GM18868 (cell line): ENCODE results near the gene RAP1GDS1.
A peak's percentile ranks its signal among the peaks of the same experiment; 100 is the strongest.
"Not testable (repeated sequence)": the region's sequence is repeated elsewhere in the genome, so short reads cannot be mapped to it uniquely, and the experiment has no call there.

Source experiments
- ATAC-seq: cut with Tn5 transposase; IDR thresholded peaks from one replicate; pipeline ENCODE4 v1.9.1; 2021; ENCODE audit warnings: mild to moderate bottlenecking, moderate library complexity; ENCODE audit not compliant: unreplicated experiment

The RAP1GDS1 gene

DNA sequence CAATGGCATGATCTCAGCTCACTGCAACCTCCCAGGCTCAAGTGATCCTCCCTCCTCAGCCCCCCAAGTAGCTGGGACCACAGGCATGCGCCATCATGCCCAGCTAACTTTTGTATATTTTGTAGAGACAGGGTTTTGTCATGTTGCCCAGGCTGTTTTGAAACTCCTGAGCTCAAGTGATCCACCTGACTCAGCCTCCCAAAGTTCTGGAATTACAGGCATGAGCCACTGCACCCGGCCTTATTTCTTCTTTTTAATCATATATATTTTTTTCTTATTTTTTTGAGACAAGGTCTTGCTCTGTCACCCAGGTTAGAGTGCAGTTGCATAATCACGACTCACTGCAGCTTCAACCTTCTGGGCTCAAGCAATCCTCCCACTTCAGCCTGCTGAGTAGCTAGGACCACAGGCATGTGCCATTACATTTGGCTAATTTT is 213.2 kb downstream of the RAP1GDS1 start:
- no peak for ATAC-seq

DNA sequence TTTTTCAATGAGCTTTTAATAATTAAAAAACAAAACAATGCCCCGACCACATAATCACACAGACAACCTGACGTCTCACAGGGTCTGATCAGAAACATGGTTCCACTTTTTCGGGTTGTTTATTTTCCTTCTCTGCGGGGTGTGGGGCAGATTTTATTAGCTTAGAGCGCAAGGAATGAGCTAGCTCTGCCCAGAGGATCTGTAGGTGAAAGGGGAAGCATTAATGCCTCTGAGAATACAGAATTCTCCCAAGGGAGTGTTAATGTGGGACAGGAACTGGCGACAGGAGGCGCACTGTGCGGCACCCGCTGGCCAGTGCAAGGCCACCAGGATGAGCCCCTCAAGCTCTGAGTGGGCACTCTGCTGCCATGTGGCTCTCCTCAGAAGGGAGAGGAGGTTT is 215.7 kb downstream of the RAP1GDS1 start:
- no peak for ATAC-seq

DNA sequence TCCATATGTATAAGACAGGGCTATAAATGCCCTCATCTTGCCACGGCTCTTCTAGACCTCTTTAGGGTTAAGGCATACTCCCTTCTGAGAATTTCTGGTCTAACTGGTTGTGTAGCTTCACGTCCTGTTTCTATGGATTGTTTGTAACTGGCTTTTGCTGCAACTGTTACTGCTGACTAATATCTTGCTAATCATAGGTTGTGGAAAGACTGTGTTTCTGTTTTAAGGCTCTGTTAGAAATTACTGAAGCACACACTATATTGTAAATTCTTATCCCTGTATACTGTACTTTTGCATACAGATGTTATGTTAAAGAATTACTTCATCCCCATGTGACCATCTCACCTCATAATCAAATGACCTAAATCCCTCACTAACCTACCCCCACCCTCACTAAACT is 218.4 kb downstream of the RAP1GDS1 start:
- not testable (repeated sequence) for ATAC-seq

DNA sequence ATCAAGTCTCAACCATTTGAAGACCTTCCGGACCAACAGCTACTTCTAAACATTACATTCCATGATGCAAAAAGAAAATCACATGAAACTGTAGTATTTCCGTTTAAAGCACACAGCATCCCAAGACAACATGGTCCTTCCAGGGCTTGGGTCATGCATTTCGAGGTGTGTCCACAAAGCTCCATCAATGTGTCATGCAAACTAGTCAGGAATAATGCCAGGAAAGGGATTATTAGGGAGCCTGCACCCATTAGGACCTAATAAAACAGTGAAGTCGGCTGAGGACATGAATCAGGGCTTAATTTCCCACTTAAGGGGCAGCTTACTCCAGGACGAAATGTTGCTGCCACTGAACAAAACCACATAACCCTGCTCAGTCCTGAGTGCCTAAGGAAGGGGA is 219.4 kb downstream of the RAP1GDS1 start:
- ATAC-seq: no peak

DNA sequence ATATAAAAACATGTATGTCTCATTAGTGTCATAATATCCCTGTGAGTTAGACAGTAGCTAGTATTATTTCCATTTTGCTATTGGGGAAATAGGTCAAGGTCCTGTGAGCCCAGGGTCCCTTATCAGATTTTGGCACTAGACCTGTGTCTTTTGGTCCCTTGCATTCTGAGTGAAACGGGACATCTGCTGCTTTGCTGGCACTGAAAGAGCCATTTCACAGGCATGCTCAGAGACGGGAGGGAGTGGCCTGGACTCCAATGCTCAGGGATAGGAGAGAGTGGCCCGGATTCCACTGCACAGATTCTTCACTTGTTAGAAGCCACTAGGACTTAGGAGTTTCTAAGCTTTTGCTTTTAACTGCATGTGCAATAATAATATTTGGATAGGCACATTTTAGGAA is 220.0 kb downstream of the RAP1GDS1 start:
- ATAC-seq: no peak

DNA sequence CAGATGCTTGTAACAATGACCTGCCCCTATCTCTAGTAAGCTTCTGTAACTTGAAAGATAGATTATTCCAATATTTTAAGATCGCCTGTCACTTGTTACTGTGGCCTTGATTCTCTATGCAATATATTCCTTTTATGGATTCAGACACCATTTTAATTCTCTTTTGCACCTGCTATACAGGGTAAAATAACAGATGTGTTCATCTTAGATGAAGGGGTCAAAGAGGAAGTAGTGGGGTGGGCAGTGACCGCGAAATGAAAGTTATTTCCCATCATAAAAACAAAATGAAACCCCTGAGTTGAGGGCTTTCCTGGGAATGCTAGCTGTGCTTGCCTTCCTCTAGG is 221.3 kb downstream of the RAP1GDS1 start:
- peak; percentile 28 for ATAC-seq

- ATAC-seq: peak; percentile 97
Observed at GRCh38 chr4:98482847-98483806, 221.9 kb downstream of the RAP1GDS1 start.

GRCh38 chr4:98484031-98484430 is 222.8 kb downstream of the RAP1GDS1 start:
- no peak for ATAC-seq

- ATAC-seq: no peak
Observed at GRCh38 chr4:98485816-98486345, 224.7 kb downstream of the RAP1GDS1 start.

- no peak for ATAC-seq
Observed at GRCh38 chr4:98490251-98490650, 229.1 kb downstream of the RAP1GDS1 start.

GRCh38 chr4:98491899-98492559 is 230.8 kb downstream of the RAP1GDS1 start:
- no peak for ATAC-seq

DNA sequence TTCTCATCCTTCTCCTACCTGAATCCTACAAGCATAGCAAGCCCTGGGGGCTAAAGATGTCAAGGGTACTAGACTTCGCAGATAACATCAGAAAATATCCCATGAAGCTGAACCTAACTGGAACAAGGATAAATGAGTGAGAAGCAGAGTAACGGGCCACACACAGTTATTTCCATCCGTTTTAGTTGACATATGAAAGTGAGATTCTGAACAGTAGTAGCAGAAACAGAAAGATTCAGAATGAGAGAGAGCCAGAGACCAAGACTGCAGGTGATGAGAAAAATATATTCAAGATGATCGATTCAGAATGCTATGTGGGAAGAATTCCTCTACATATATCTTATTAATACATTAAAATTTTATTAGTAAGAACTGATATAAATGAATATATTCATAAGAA is 232.1 kb downstream of the RAP1GDS1 start:
- peak; percentile 55 for ATAC-seq
